ENCODE data around the gene XCL1. TPM values are rescaled to one million over a fixed set of nuclear protein-coding genes. Genes with fewer than 3 reads are reported as not detected.

Gene XCL1
- total and polyA plus RNA-seq, 7 experiments from 2014 or later = 0.15 to 2.6 (median 0.88) TPM; not detected in 2

DNA sequence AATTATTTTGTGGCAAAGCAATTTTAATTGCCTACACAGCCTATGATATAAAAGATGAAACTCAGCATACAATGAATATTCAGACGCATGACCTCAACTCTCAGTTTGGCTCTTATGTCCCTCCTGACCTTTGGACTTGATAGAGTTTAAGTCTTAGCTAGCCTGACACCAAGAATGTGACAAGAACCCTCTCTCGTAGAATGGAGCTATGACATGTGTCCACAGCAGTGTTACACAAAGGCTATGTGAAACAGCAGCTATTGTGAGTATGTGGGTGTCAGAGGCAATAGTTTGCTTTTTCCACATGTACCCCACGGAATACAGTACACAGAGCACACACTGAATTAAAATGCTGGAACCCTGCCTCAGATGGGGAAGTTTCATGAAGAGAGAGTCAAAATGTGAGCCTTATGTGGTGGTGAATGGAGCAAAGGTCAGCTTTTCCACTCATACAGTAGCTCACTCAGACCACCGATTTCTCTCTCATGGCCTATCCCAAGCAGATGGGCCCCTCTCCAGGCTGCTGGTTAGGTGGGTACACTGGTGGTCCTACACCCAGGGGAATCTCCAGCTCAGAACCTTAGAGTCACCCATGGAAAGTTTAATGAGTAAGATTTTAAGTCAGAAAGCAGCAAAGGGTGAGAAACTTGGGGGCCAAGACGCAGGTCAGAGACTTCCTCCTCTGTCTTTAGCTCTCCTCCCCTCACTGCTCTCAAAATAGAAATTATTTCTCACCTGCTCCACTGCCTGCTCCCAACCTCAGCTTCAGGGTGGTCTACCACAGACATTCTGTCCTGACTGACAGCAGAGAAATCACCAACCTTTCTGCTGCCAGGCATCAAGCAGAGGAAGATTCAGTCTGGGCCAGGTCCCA, 22.5 kb upstream of the XCL1 start:
- ChIA-PET POLR2A (no interaction called here), CTCF (no interaction called here)
- H3K27me3 ChIP-seq (ENCODE audit: control insufficient read depth in 2 of 2, insufficient read depth in 2 of 2, low read length in 2 of 2) = no peaks in the 10 kb centered on the region
- Mint-ChIP-seq H3K36me3 (peaks cover 0 to 14% (median 0%) of the 10 kb centered on the region in 5 donors), H3K4me1 (peaks cover 5 to 40% (median 19%) of the 10 kb centered on the region in 7 donors), H3K27ac (no peak overlapping the region), H3K4me3 (no peak overlapping the region), H3K9me3 (peaks cover 0 to 7% (median under 1%) of the 10 kb centered on the region in 11 donors), H3K27me3 (no peaks in the 10 kb centered on the region)
- H3K9me3 ChIP-seq (ENCODE audit: control insufficient read depth in 2 of 3, low read length in 3 of 3) = no peaks in the 10 kb centered on the region
- no peak for DNase-seq
- H3K36me3 ChIP-seq (ENCODE audit: control insufficient read depth in 2 of 3, insufficient read depth in 3 of 3, low read length in 3 of 3) = no peaks in the 10 kb centered on the region
- intact Hi-C loops (cut with micrococcal nuclease) = no loop called here
- no peak overlapping the region for H3K27ac ChIP-seq (ENCODE audit: low read depth, low read length)
- peaks cover 5 to 38% of the 10 kb centered on the region in 2 donors for H3K4me1 ChIP-seq (ENCODE audit: control insufficient read depth in 2 of 2, insufficient read depth in 2 of 2, low read length in 2 of 2)
- no peak overlapping the region for H3K4me3 ChIP-seq (ENCODE audit: low read length)
- no peak for ATAC-seq

DNA sequence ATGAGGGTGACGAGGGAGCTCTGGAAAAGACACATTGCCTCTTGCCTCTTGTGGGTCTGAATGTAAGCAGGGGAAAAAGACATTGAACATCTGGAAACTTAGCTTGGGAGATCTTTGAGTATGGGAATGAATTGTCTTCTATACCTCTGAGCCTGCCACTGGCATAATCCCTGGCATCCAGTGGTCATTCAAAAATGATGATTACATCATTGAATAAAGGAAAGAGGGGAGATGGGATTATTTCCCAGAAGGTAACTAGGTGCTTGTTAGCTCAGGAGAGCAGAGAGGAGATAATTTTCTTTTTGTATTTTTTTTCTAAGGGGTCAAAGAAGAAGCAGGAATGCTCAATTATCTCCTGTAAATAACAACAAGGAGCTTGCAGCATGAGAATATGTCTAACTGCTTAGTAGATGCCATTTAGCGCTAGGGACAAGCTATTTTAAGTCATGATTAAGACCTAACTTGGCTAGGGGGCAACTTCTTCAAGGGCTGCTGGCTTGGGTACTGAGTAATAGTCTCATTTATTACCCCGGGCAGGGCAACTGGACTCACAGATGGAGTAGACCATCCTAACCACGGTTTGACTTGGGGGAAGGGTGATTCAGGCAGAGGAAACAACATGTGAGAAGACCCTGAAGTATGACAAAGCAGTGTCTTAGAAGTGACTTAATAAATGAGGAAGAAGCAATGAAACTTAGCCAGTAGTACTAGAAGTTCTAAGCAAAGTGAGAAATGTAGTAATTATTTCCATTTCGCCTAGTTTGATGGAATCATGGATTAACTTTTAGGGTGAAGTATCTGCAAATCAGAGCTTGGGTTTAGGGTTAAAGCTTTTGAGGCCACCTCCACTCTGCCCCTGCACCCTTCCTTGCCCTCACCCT, 21.6 kb upstream of the XCL1 start:
- CTCF ChIA-PET = no interaction called here
- no peak overlapping the region for H3K4me3 ChIP-seq (ENCODE audit: low read length)
- no peak overlapping the region for H3K27ac ChIP-seq (ENCODE audit: low read depth, low read length)
- H3K9me3 Mint-ChIP-seq = peaks cover 0 to 3% (median 0%) of the 10 kb centered on the region in 11 donors
- DNase-seq (no peak), ATAC-seq (no peak)
- POLR2A ChIA-PET = no interaction called here
- peak overlapping the region in 1 of 10 donors; percentile 25 for H3K4me3 Mint-ChIP-seq
- intact Hi-C loops (cut with micrococcal nuclease) = no loop called here
- no peaks in the 10 kb centered on the region for H3K36me3 ChIP-seq (ENCODE audit: control insufficient read depth in 2 of 3, insufficient read depth in 3 of 3, low read length in 3 of 3)
- H3K9me3 ChIP-seq (ENCODE audit: control insufficient read depth in 2 of 3, low read length in 3 of 3) = no peaks in the 10 kb centered on the region
- H3K4me1 ChIP-seq (ENCODE audit: control insufficient read depth in 2 of 2, insufficient read depth in 2 of 2, low read length in 2 of 2) = peaks cover 5 to 38% of the 10 kb centered on the region in 2 donors
- H3K4me1 Mint-ChIP-seq = peaks cover 5 to 40% (median 19%) of the 10 kb centered on the region in 7 donors
- no peaks in the 10 kb centered on the region for H3K27me3 ChIP-seq (ENCODE audit: control insufficient read depth in 2 of 2, insufficient read depth in 2 of 2, low read length in 2 of 2)
- H3K27me3 Mint-ChIP-seq = no peaks in the 10 kb centered on the region
- H3K27ac Mint-ChIP-seq = no peak overlapping the region
- peaks cover 0 to 12% (median 0%) of the 10 kb centered on the region in 5 donors for H3K36me3 Mint-ChIP-seq

DNA sequence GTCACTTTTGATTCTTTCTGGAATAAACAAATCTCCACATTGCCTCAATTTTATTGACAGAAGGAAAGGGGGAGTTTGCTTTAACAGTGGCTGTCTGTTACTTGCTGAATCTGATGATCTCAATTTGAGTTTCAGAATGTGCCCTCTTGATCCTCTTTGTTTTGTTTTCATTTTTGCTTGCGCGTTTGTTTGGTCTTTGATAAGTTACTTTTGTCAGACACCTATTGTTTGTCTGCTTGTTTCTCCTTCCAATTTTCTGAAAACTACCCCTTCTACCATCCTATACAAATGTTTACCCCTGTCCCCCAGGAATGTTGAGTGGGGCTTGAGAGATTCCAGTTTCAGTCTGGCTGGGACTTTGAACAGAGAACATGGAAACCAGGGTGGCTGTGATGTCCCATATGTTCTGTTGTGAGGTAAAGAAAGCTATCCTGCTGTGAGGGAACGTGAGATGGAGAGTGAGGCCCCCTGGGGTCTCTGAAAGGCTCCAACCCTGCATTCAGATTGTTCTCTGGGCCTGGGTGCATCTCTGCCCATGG, 20.8 kb upstream of the XCL1 start:
- intact Hi-C loops (cut with micrococcal nuclease) = loop anchor here in 1 of 2 donors (2.0 kb wide), 1 partner anchor 21 kb away; no protein-coding TSS in a partner anchor
- ATAC-seq = no peak
- H3K27me3 ChIP-seq (ENCODE audit: control insufficient read depth in 2 of 2, insufficient read depth in 2 of 2, low read length in 2 of 2) = no peaks in the 10 kb centered on the region
- ChIA-PET CTCF (no interaction called here), POLR2A (no interaction called here)
- no peak overlapping the region for H3K4me3 Mint-ChIP-seq
- no peak overlapping the region for H3K27ac Mint-ChIP-seq
- H3K4me1 Mint-ChIP-seq = peaks cover 5 to 40% (median 19%) of the 10 kb centered on the region in 7 donors
- peaks cover 0 to 3% (median 0%) of the 10 kb centered on the region in 11 donors for H3K9me3 Mint-ChIP-seq
- DNase-seq = no peak
- no peak overlapping the region for H3K4me3 ChIP-seq (ENCODE audit: low read length)
- peaks cover 0 to 3% (median 0%) of the 10 kb centered on the region in 5 donors for H3K27me3 Mint-ChIP-seq
- no peak overlapping the region for H3K27ac ChIP-seq (ENCODE audit: low read depth, low read length)
- H3K9me3 ChIP-seq (ENCODE audit: control insufficient read depth in 2 of 3, low read length in 3 of 3) = no peaks in the 10 kb centered on the region
- H3K36me3 Mint-ChIP-seq = peaks cover 0 to 14% (median 0%) of the 10 kb centered on the region in 5 donors
- no peaks in the 10 kb centered on the region for H3K36me3 ChIP-seq (ENCODE audit: control insufficient read depth in 2 of 3, insufficient read depth in 3 of 3, low read length in 3 of 3)
- peaks cover 5 to 38% of the 10 kb centered on the region in 2 donors for H3K4me1 ChIP-seq (ENCODE audit: control insufficient read depth in 2 of 2, insufficient read depth in 2 of 2, low read length in 2 of 2)

DNA sequence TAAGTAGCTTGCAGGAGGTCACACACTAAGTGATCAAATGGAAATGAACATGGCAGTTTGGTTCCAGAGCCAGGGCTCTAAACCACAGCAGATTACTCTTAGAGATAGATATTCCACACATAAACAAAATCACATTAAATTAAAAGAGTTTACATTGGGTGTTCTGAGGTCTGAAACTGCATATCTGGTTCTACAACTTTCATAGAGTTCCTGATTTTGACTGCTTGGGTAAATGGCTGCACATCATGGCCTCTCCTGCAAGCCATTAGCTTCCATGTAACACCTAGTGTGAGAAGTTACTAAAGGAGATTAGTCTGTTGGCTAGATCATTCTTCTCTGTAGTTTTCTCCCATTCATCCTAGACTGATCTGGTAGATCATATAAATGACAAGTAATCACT, 19.8 kb upstream of the XCL1 start:
- H3K27ac ChIP-seq (ENCODE audit: low read depth, low read length) = no peak overlapping the region
- H3K27ac Mint-ChIP-seq = no peak overlapping the region
- ChIA-PET POLR2A (no interaction called here), CTCF (interaction anchor here (0.9 kb wide), 1 partner anchor 9 kb away, joined by 3 read pairs; no protein-coding TSS in a partner anchor)
- no peak overlapping the region for H3K4me3 ChIP-seq (ENCODE audit: low read length)
- H3K9me3 ChIP-seq (ENCODE audit: control insufficient read depth in 2 of 3, low read length in 3 of 3) = no peaks in the 10 kb centered on the region
- DNase-seq (no peak), ATAC-seq (no peak)
- H3K36me3 ChIP-seq (ENCODE audit: control insufficient read depth in 2 of 3, insufficient read depth in 3 of 3, low read length in 3 of 3) = no peaks in the 10 kb centered on the region
- peaks cover 0 to 12% (median 0%) of the 10 kb centered on the region in 5 donors for H3K36me3 Mint-ChIP-seq
- no peaks in the 10 kb centered on the region for H3K27me3 ChIP-seq (ENCODE audit: control insufficient read depth in 2 of 2, insufficient read depth in 2 of 2, low read length in 2 of 2)
- intact Hi-C loops (cut with micrococcal nuclease) = loop anchor here in 1 of 2 donors (2.0 kb wide), 1 partner anchor 22 kb away; no protein-coding TSS in a partner anchor
- H3K4me3 Mint-ChIP-seq = no peak overlapping the region
- peaks cover 0 to 6% (median 0%) of the 10 kb centered on the region in 5 donors for H3K27me3 Mint-ChIP-seq
- peaks cover 0 to 2% (median 0%) of the 10 kb centered on the region in 11 donors for H3K9me3 Mint-ChIP-seq
- H3K4me1 Mint-ChIP-seq = peaks cover 3 to 34% (median 19%) of the 10 kb centered on the region in 7 donors
- peaks cover 5 to 38% of the 10 kb centered on the region in 2 donors for H3K4me1 ChIP-seq (ENCODE audit: control insufficient read depth in 2 of 2, insufficient read depth in 2 of 2, low read length in 2 of 2)

DNA sequence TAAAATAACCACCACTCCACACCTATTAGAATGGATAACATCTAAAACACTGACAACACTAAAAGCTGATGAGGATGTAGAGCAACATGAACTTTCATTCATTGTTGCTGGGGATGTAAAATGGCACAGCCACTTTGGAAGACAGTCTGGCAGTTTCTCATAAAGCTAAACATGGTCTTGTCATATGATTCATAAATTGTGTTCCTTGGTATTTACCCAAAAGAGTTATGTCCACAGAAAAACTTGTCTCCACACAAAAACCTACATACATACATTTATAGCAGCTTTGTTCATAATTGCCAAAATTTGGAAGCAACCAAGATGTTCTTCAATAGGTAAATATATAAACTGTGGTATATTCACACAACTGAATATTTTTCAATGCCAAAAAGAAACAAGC, 16.0 kb upstream of the XCL1 start:
- no peaks in the 10 kb centered on the region for H3K9me3 ChIP-seq (ENCODE audit: control insufficient read depth in 2 of 3, low read length in 3 of 3)
- no peak overlapping the region for H3K4me3 ChIP-seq (ENCODE audit: low read length)
- H3K36me3 Mint-ChIP-seq = peaks cover 4 to 28% (median 7%) of the 10 kb centered on the region in 5 donors
- DNase-seq = no peak
- peaks cover 0 to 31% (median 0%) of the 10 kb centered on the region in 5 donors for H3K27me3 Mint-ChIP-seq
- CTCF ChIA-PET = interaction anchor here (1.1 to 1.8 kb wide), 2 partner anchors 119 to 217 kb away, joined by 4 read pairs; no protein-coding TSS in a partner anchor
- peaks cover 3 to 24% (median 17%) of the 10 kb centered on the region in 7 donors for H3K4me1 Mint-ChIP-seq
- peaks cover 0 to 19% of the 10 kb centered on the region in 2 donors for H3K4me1 ChIP-seq (ENCODE audit: control insufficient read depth in 2 of 2, insufficient read depth in 2 of 2, low read length in 2 of 2)
- H3K36me3 ChIP-seq (ENCODE audit: control insufficient read depth in 2 of 3, insufficient read depth in 3 of 3, low read length in 3 of 3) = no peaks in the 10 kb centered on the region
- intact Hi-C loops (cut with micrococcal nuclease) = loop anchor here in 1 of 2 donors (10.0 kb wide), 1 partner anchor 46 kb away; no protein-coding TSS in a partner anchor
- no peak for ATAC-seq
- H3K27ac ChIP-seq (ENCODE audit: low read depth, low read length) = no peak overlapping the region
- POLR2A ChIA-PET = interaction anchor here (0.6 kb wide), 1 partner anchor 218 kb away, joined by 3 read pairs; no protein-coding TSS in a partner anchor
- H3K27me3 ChIP-seq (ENCODE audit: control insufficient read depth in 2 of 2, insufficient read depth in 2 of 2, low read length in 2 of 2) = no peaks in the 10 kb centered on the region
- peaks cover 0 to 13% (median 2%) of the 10 kb centered on the region in 11 donors for H3K9me3 Mint-ChIP-seq
- no peak overlapping the region for H3K4me3 Mint-ChIP-seq
- no peak overlapping the region for H3K27ac Mint-ChIP-seq

DNA sequence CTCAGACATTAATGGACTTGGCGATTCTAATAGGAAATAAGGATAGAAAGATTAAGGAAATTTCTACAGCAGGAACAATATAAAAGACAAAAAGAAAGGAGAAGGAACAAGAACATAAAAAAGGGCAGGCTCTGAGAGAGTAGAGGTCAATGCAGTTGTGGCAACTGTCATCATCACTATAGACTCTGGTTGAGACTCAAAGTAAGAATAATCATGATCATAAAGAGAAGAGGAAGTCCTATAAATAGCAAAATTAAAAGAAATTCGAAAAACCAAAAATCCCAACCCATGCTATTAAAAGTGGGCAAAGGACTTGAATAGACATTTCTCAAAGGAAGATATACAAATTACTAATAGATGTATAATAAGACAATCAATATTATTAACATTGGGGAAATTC, 14.4 kb upstream of the XCL1 start:
- Mint-ChIP-seq H3K27ac (no peak overlapping the region), H3K36me3 (peaks cover 4 to 25% (median 7%) of the 10 kb centered on the region in 5 donors), H3K27me3 (peaks cover 0 to 36% (median 0%) of the 10 kb centered on the region in 5 donors), H3K9me3 (peaks cover 0 to 13% (median 2%) of the 10 kb centered on the region in 11 donors), H3K4me3 (no peak overlapping the region), H3K4me1 (peaks cover 3 to 15% (median 10%) of the 10 kb centered on the region in 7 donors)
- no peaks in the 10 kb centered on the region for H3K9me3 ChIP-seq (ENCODE audit: control insufficient read depth in 2 of 3, low read length in 3 of 3)
- H3K27ac ChIP-seq (ENCODE audit: low read depth, low read length) = no peak overlapping the region
- no peaks in the 10 kb centered on the region for H3K27me3 ChIP-seq (ENCODE audit: control insufficient read depth in 2 of 2, insufficient read depth in 2 of 2, low read length in 2 of 2)
- CTCF ChIA-PET = no interaction called here
- ATAC-seq (no peak), DNase-seq (no peak)
- H3K4me3 ChIP-seq (ENCODE audit: low read length) = no peak overlapping the region
- peaks cover 0 to 13% of the 10 kb centered on the region in 2 donors for H3K4me1 ChIP-seq (ENCODE audit: control insufficient read depth in 2 of 2, insufficient read depth in 2 of 2, low read length in 2 of 2)
- POLR2A ChIA-PET = no interaction called here
- H3K36me3 ChIP-seq (ENCODE audit: control insufficient read depth in 2 of 3, insufficient read depth in 3 of 3, low read length in 3 of 3) = no peaks in the 10 kb centered on the region
- intact Hi-C loops (cut with micrococcal nuclease) = loop anchor here in 1 of 2 donors (10.0 kb wide), 1 partner anchor 47 kb away; no protein-coding TSS in a partner anchor
